Osteocyte (in vitro differentiated cells): ENCODE data around the gene RUFY1. TPM values are rescaled to one million over a fixed set of nuclear protein-coding genes. Genes with fewer than 3 reads are reported as not detected.
"Not testable (repeated sequence)": the region's sequence is repeated elsewhere in the genome, so short reads cannot be mapped to it uniquely, and the experiment has no call there.

Experiments used
- DNase-seq: peaks from one replicate; pipeline ENCODE4 v3.0.0; 2021; ENCODE audit warnings: mixed read lengths; ENCODE audit not compliant: unreplicated experiment; ENCODE audit errors: extremely low spot score
- H3K27ac Mint-ChIP-seq: one replicate; pipeline ENCODE4 v1.8.0; 2021; ENCODE audit warnings: mild to moderate bottlenecking, mixed read lengths; ENCODE audit not compliant: unreplicated experiment
- H3K27me3 Mint-ChIP-seq: one replicate; pipeline ENCODE4 v1.8.0; 2021; ENCODE audit warnings: mixed read lengths; ENCODE audit not compliant: unreplicated experiment
- H3K36me3 Mint-ChIP-seq: one replicate; pipeline ENCODE4 v1.8.0; 2021; ENCODE audit warnings: mixed read lengths; ENCODE audit not compliant: unreplicated experiment
- H3K4me1 Mint-ChIP-seq: one replicate; pipeline ENCODE4 v1.8.0; 2021; ENCODE audit warnings: mixed read lengths; ENCODE audit not compliant: unreplicated experiment
- H3K4me3 Mint-ChIP-seq: one replicate; pipeline ENCODE4 v1.8.0; 2021; ENCODE audit warnings: mild to moderate bottlenecking, moderate library complexity, mixed read lengths; ENCODE audit not compliant: unreplicated experiment
- H3K9me3 Mint-ChIP-seq: one replicate; pipeline ENCODE4 v1.8.0; 2021; ENCODE audit warnings: mixed read lengths; ENCODE audit not compliant: unreplicated experiment
- CTCF ChIP-seq: fragments of 200-600 bp; sonication (generic); IDR thresholded peaks from 2 replicates; pipeline ENCODE4 v1.5.0; 2021; ENCODE audit warnings: antibody characterized with exemption, mild to moderate bottlenecking, moderate library complexity
- long read RNA-seq: library from polyadenylated mRNA; unstranded; transcript quantifications from one replicate; pipeline ENCODE4 v2.0.0, GENCODE V29; 2021
- total RNA-seq: library from RNA; stranded (reverse); gene quantifications from 2 replicates; pipeline ENCODE4 v1.2.1, GENCODE V29; 2021

The RUFY1 gene
- 46.5 and 55.4 TPM in 2 replicates for total RNA-seq
- long read RNA-seq, transcript RUFY1-204 (17 exons, 2,642 nt), result major isoform, 29 of 81 reads
- long read RNA-seq, transcript RUFY1-202 (18 exons, 2,454 nt), result minor isoform, 18 of 81 reads
- long read RNA-seq, transcript RUFY1-201 (18 exons, 2,646 nt), result minor isoform, 5 of 81 reads
- long read RNA-seq, partial matches to known transcripts, result 18 of 81 reads
- long read RNA-seq, other reads (novel, unspliced or antisense), result 11 of 81 reads

- peak within 1 kb of the TSS; percentile 94 for H3K4me3 Mint-ChIP-seq
- H3K4me1 Mint-ChIP-seq, result peaks cover 37% of the 10 kb centered on the region
- H3K27ac Mint-ChIP-seq, result peak within 1 kb of the TSS; percentile 99
- peak; percentile 93 for DNase-seq
- TF ChIP-seq CTCF, result no peak
- no peaks in the 10 kb centered on the region for H3K36me3 Mint-ChIP-seq
- H3K27me3 Mint-ChIP-seq, result no peaks in the 10 kb centered on the region
- H3K9me3 Mint-ChIP-seq, result no peaks in the 10 kb centered on the region
Measured at GRCh38 chr5:179550511-179551342, at the start of gene RUFY1. TSS of gene RUFY1 (plus strand) at chr5:179550554. CDS start at chr5:179550570, 16 bp downstream.

GRCh38 chr5:179501997-179502396 is 48.4 kb upstream of the RUFY1 start:
- not testable (repeated sequence) for H3K4me1 Mint-ChIP-seq, H3K9me3 Mint-ChIP-seq, H3K4me3 Mint-ChIP-seq, H3K27me3 Mint-ChIP-seq, H3K27ac Mint-ChIP-seq, DNase-seq, H3K36me3 Mint-ChIP-seq

GRCh38 chr5:179502420-179502819 is 47.9 kb upstream of the RUFY1 start:
- H3K4me1 Mint-ChIP-seq, H3K36me3 Mint-ChIP-seq, H3K9me3 Mint-ChIP-seq, H3K27ac Mint-ChIP-seq, H3K27me3 Mint-ChIP-seq, DNase-seq, H3K4me3 Mint-ChIP-seq: not testable (repeated sequence)

GRCh38 chr5:179504191-179504590 is 46.2 kb upstream of the RUFY1 start:
- H3K36me3 Mint-ChIP-seq, result no peaks in the 10 kb centered on the region
- H3K27ac Mint-ChIP-seq, result no peak overlapping the region
- no peaks in the 10 kb centered on the region for H3K4me1 Mint-ChIP-seq
- no peak for TF ChIP-seq CTCF
- H3K4me3 Mint-ChIP-seq, result no peak overlapping the region
- no peak for DNase-seq
- H3K27me3 Mint-ChIP-seq, result no peaks in the 10 kb centered on the region
- no peaks in the 10 kb centered on the region for H3K9me3 Mint-ChIP-seq

GRCh38 chr5:179504600-179505396 is 45.6 kb upstream of the RUFY1 start:
- Mint-ChIP-seq H3K4me1 (no peaks in the 10 kb centered on the region), H3K9me3 (no peaks in the 10 kb centered on the region), H3K27ac (no peak overlapping the region), H3K27me3 (peaks cover under 1% of the 10 kb centered on the region), H3K36me3 (no peaks in the 10 kb centered on the region), H3K4me3 (no peak overlapping the region)
- DNase-seq, result no peak
- no peak for TF ChIP-seq CTCF
